Pancreas (tissue), 10 donors: ENCODE data around the gene PDE8A. TPM values are rescaled to one million over a fixed set of nuclear protein-coding genes. Genes with fewer than 3 reads are reported as not detected.

Experiments used
- ATAC-seq, 4 donors: fragments of 200-7000 bp; cut with Tn5 transposase; one replicate each; pipeline versions ENCODE4 v1.8.0 to v1.9.1; 2020; ENCODE audit warnings: mild to moderate bottlenecking in 4 of 4, moderate library complexity in 4 of 4
- DNase-seq, 6 donors: peaks; one replicate each; pipeline ENCODE4 v3.0.0-alpha.2; 2020
- FAIRE-seq: peaks from 2 replicates; lab custom pipeline; 2012; peaks lifted over from hg19 to GRCh38; lab: Jason Lieb, UNC
- H3K27ac ChIP-seq, 4 donors: fragments of 200-600 bp; sonication (generic); 1 replicate in 3 of 4; 2 replicates in 1 of 4; pipeline versions ENCODE4 v1.5.0 to v1.8.0; 2020
- H3K27me3 ChIP-seq, 4 donors: fragments of 200-600 bp; one replicate each; pipeline ENCODE4 v1.8.0; 2021
- H3K36me3 ChIP-seq, 3 donors: fragments of 200-600 bp; sonication (generic) in 1 of 3; one replicate each; pipeline versions ENCODE4 v1.5.0 to v1.8.0; 2020 to 2021
- H3K4me1 ChIP-seq, 3 donors: fragments of 200-600 bp; one replicate each; pipeline ENCODE4 v1.8.0; 2021
- H3K4me3 ChIP-seq, 4 donors: fragments of 200-600 bp; sonication (generic) in 2 of 4; one replicate each; pipeline versions ENCODE4 v1.5.0 to v1.8.0; 2020 to 2021
- H3K9me3 ChIP-seq, 4 donors: fragments of 200-600 bp; one replicate each; pipeline ENCODE4 v1.8.0; 2021
- WGBS, 2 donors: extraction: QIAGEN DNeasy Blood & Tissue Kit; methylation state at CpG; one replicate each; pipeline ENCODE4 v1.1.7; 2013; 5-methylcytosine and 5-hydroxymethylcytosine counted together
- intact Hi-C, 3 donors: fragments of 100-400 bp; cut with DNase I; formaldehyde crosslinking; loops; one replicate each; pipeline versions ENCODE4 v1.11.1 to v1.14.2; 2022
- polyA plus RNA-seq, 2 donors: library from polyadenylated mRNA; stranded (reverse); fragments of 200-250 nt; gene quantifications; one replicate each; pipeline ENCODE4 v1.2.3, GENCODE V29; 2013
- total RNA-seq, 6 donors: library from RNA; stranded (reverse); fragmentation: NEBNext Ultra II Directional in 4 of 6; extraction: Animal tissue kit (Norgen Biotek cat#: 25700) in 4 of 6; gene quantifications; one replicate each; pipeline versions ENCODE4 v1.2.1 to v1.2.4, GENCODE V29; 2021 to 2023
- TF ChIP-seq, protein P1 (sequence below), 4 donors: fragments of 200-600 bp; sonication (generic) in 3 of 4; IDR thresholded peaks; one replicate each; pipeline versions ENCODE4 v1.5.0 to v1.8.0; 2021; ENCODE audit warnings: antibody characterized with exemption in 4 of 4
- donor health status: healthy with polysubstance abuse.
- donor health status: DM: no; HTN: no; CAD: no; lungs with moderate emphysema.
- donor health status: DM: no; HTN: no; CAD: no.
- donor health status: control.
- donor health status: control.
- donor health status: Bipolar disorder and iron deficiency.
- donor health status: DM: yes; HTN: yes; CAD: no.
- donor health status: DM: no; HTN: no; CAD: no.
- donor health status: DM: no; HTN: no; CAD: no.
- donor health status: DM: yes; HTN: yes; CAD: no.

PDE8A gene
- total and polyA plus RNA-seq, 8 donors = 14.7 to 31.3 (median 20.7) TPM

DNA sequence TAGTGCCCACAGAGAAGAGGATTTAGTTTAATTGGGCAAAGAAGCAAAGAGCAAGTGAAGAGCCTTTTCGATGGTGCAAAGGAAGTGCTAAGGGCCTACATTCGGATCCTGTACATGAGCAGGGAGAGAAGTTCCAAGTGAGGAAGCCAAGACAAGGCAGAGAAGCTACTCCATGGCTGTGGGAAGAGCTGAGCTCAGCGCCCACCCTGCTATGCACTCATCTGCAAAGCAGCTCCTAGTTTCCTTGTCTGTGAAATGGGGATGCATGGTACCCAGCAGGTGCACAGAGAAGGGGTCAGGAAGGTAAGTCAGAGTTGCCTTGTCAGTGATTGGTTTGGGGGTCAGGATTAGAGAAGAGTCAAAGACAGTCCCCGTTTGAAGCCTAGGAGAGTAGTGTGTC is 126.5 kb downstream of the PDE8A start:
- intact Hi-C loops = no loop called here
- DNase-seq = no peak
- Histone ChIP-seq H3K27ac (no peak overlapping the region), H3K4me3 (no peak overlapping the region), H3K36me3 (peaks cover 0 to 9% (median 0%) of the 10 kb centered on the region in 3 donors), H3K27me3 (no peaks in the 10 kb centered on the region), H3K9me3 (no peaks in the 10 kb centered on the region), H3K4me1 (no peaks in the 10 kb centered on the region)
- TF ChIP-seq, protein P1, sequence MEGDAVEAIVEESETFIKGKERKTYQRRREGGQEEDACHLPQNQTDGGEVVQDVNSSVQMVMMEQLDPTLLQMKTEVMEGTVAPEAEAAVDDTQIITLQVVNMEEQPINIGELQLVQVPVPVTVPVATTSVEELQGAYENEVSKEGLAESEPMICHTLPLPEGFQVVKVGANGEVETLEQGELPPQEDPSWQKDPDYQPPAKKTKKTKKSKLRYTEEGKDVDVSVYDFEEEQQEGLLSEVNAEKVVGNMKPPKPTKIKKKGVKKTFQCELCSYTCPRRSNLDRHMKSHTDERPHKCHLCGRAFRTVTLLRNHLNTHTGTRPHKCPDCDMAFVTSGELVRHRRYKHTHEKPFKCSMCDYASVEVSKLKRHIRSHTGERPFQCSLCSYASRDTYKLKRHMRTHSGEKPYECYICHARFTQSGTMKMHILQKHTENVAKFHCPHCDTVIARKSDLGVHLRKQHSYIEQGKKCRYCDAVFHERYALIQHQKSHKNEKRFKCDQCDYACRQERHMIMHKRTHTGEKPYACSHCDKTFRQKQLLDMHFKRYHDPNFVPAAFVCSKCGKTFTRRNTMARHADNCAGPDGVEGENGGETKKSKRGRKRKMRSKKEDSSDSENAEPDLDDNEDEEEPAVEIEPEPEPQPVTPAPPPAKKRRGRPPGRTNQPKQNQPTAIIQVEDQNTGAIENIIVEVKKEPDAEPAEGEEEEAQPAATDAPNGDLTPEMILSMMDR (IDR thresholded peaks at IDR 0.05) = no peak
- WGBS, 2 donors = 85 to 94% methylated on average over 4 of the region's 4 CpGs
- FAIRE-seq = no peak
- ATAC-seq = no peak

DNA sequence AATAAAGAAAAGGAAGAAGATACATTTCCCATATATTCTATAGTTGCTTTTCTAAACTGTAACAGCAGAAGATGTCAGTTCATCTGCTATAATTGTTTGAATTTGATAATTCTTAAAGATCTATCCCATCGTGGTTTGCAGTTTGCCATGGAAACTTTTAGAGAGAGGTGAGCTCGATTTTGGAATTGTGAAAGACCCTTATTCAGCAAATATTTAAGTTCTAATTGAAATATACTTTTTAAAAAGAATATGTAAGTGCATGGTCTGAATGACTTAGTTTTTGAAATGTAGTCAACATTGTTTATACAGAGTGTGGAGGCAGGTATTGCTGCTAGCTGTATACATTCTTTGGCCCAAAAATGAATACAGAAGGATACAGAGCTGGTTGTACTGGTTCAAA is 127.7 kb downstream of the PDE8A start:
- 87 to 95% methylated on average over 2 of the region's 2 CpGs for WGBS, 2 donors
- H3K9me3 ChIP-seq = no peaks in the 10 kb centered on the region
- H3K36me3 ChIP-seq = peaks cover 0 to 15% (median 0%) of the 10 kb centered on the region in 3 donors
- H3K4me1 ChIP-seq = no peaks in the 10 kb centered on the region
- DNase-seq = no peak
- no peak overlapping the region for H3K27ac ChIP-seq
- no peak overlapping the region for H3K4me3 ChIP-seq
- ATAC-seq = no peak
- intact Hi-C loops = no loop called here
- no peaks in the 10 kb centered on the region for H3K27me3 ChIP-seq
- TF ChIP-seq, protein P1 (IDR thresholded peaks at IDR 0.05) = no peak
- no peak for FAIRE-seq

DNA sequence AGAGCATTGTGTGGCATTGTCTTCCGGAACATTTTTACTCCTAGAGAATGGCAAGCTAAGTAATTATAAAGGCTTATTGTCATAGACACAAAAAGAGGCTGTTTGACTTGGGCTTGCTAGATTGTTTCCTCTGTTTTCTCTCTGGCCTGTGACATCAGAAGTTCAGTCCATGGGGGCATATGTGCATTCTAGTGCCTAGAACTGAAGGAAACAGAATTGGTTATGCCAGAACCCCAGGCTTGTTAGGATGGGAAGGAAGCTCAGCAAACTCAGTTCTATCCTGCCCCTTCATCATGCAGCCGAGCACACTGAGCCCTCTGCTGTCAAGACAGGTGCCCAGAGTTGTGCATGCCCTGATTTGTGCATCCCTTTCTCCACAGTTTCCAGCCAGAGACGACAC is 131.3 kb downstream of the PDE8A start:
- WGBS, 2 donors = 65 to 78% methylated on average over 3 of the region's 3 CpGs
- no peak overlapping the region for H3K27ac ChIP-seq
- no peak for FAIRE-seq
- intact Hi-C loops = no loop called here
- no peak overlapping the region for H3K4me3 ChIP-seq
- no peaks in the 10 kb centered on the region for H3K27me3 ChIP-seq
- H3K36me3 ChIP-seq = peaks cover 0 to 15% (median 4%) of the 10 kb centered on the region in 3 donors
- DNase-seq = no peak
- ATAC-seq = no peak
- TF ChIP-seq, protein P1 (IDR thresholded peaks at IDR 0.05) = no peak
- H3K4me1 ChIP-seq = no peaks in the 10 kb centered on the region
- H3K9me3 ChIP-seq = no peaks in the 10 kb centered on the region

DNA sequence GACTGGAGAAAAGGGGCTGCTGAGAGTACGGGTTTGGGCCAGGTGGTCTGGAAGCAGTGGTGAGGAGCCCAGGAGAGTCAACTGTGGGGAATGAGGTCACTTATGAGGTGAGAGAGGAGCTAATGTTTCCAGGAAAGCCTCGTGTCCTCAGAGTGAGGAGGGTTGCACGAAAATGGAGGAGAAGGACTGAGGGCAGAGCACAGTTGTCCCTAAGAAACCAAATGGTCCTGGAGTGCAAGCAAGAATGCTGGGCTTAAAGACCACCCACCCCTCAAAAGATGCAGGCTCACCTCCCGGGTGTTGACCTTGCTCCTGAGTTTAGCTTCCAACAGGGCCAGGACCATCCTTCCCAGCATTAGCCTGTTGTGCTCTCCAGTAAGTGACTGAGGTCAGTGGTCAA is 133.2 kb downstream of the PDE8A start:
- Histone ChIP-seq H3K36me3 (peaks cover 0 to 6% (median 4%) of the 10 kb centered on the region in 3 donors), H3K27ac (no peak overlapping the region), H3K27me3 (no peaks in the 10 kb centered on the region), H3K9me3 (no peaks in the 10 kb centered on the region), H3K4me1 (no peaks in the 10 kb centered on the region), H3K4me3 (no peak overlapping the region)
- intact Hi-C loops = no loop called here
- DNase-seq = no peak
- no peak for ATAC-seq
- FAIRE-seq = no peak
- 89 to 97% methylated on average over 4 of the region's 4 CpGs for WGBS, 2 donors
- TF ChIP-seq, protein P1 (IDR thresholded peaks at IDR 0.05) = no peak

DNA sequence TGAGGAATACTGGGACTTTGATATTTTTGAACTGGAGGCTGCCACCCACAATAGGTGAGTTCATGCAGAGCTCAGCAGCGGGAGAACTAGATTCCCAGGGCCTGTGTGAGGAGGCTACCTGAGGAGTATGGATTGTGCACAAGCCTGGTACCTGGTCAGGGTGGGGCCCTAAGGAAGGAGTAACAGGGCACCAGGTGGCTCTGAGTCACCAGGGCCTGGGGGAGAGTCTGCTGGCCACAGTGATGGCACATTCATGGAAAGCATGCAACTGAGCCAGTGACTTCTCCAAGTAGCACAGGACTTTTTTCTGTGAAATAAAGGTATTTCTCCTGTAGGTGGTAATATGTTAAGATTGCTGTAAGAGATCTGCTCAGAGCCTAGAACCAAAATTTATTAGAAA is 134.4 kb downstream of the PDE8A start:
- no peak for ATAC-seq
- H3K36me3 ChIP-seq = peaks cover 0 to 15% (median 4%) of the 10 kb centered on the region in 3 donors
- H3K27ac ChIP-seq = no peak overlapping the region
- no peaks in the 10 kb centered on the region for H3K4me1 ChIP-seq
- DNase-seq = no peak
- TF ChIP-seq, protein P1 (IDR thresholded peaks at IDR 0.05) = no peak
- FAIRE-seq = no peak
- WGBS, 2 donors = 97 to 100% methylated on average over 1 of the region's 1 CpG
- no peaks in the 10 kb centered on the region for H3K27me3 ChIP-seq
- intact Hi-C loops = no loop called here
- no peak overlapping the region for H3K4me3 ChIP-seq
- no peaks in the 10 kb centered on the region for H3K9me3 ChIP-seq
